ENCODE measurements around the gene REPS1.

Gene REPS1

GRCh38 chr6:138885156-138885819 lies 102.8 kb downstream of the REPS1 start:
- DNase-seq = no peak
- Histone ChIP-seq H3K4me3 (no peak overlapping the region), H3K9me3 (no peaks in the 10 kb centered on the region), H3K27me3 (no peaks in the 10 kb centered on the region), H3K36me3 (no peaks in the 10 kb centered on the region), H3K4me1 (no peaks in the 10 kb centered on the region), H3K27ac (no peak overlapping the region)
- intact Hi-C loops (cut with DNase I; ENCODE audit: low total_unique reads) = no loop called here
- TF ChIP-seq, protein P1, sequence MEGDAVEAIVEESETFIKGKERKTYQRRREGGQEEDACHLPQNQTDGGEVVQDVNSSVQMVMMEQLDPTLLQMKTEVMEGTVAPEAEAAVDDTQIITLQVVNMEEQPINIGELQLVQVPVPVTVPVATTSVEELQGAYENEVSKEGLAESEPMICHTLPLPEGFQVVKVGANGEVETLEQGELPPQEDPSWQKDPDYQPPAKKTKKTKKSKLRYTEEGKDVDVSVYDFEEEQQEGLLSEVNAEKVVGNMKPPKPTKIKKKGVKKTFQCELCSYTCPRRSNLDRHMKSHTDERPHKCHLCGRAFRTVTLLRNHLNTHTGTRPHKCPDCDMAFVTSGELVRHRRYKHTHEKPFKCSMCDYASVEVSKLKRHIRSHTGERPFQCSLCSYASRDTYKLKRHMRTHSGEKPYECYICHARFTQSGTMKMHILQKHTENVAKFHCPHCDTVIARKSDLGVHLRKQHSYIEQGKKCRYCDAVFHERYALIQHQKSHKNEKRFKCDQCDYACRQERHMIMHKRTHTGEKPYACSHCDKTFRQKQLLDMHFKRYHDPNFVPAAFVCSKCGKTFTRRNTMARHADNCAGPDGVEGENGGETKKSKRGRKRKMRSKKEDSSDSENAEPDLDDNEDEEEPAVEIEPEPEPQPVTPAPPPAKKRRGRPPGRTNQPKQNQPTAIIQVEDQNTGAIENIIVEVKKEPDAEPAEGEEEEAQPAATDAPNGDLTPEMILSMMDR (IDR thresholded peaks at IDR 0.05) = no peak

GRCh38 chr6:138882369-138883017 lies 105.6 kb downstream of the REPS1 start:
- Histone ChIP-seq H3K9me3 (no peaks in the 10 kb centered on the region), H3K4me3 (no peak overlapping the region), H3K4me1 (no peaks in the 10 kb centered on the region), H3K36me3 (no peaks in the 10 kb centered on the region), H3K27me3 (no peaks in the 10 kb centered on the region), H3K27ac (no peak overlapping the region)
- no peak for DNase-seq
- intact Hi-C loops (cut with DNase I; ENCODE audit: low total_unique reads) = no loop called here
- TF ChIP-seq, protein P1 (IDR thresholded peaks at IDR 0.05) = no peak

DNA sequence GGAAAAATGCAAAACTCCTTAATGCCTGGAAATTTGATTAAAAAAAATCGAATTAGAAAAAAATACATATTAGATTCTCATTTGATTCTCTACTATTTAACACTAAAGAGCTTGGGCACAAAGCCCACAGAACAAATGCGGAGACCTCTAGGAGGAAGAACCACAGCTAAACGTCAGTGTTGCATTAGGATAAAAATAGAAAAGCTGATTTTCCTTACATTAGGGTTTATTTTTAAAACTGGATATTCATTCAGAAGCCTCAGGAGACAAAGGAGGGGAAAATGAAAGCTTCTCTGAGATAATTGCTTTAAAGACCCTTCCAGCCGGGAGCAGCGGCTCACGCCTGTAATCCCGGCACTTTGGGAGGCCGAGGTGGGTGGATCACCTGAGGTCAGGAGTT lies 114.9 kb downstream of the REPS1 start:
- intact Hi-C loops (cut with DNase I; ENCODE audit: low total_unique reads) = no loop called here
- TF ChIP-seq, protein P1 (IDR thresholded peaks at IDR 0.05) = no peak
- no peak overlapping the region for H3K27ac ChIP-seq
- H3K36me3 ChIP-seq = no peaks in the 10 kb centered on the region
- H3K4me3 ChIP-seq = no peak overlapping the region
- DNase-seq = no peak
- peaks cover 0 to 12% (median 3%) of the 10 kb centered on the region in 4 donors for H3K4me1 ChIP-seq
- no peaks in the 10 kb centered on the region for H3K9me3 ChIP-seq
- H3K27me3 ChIP-seq = no peaks in the 10 kb centered on the region

DNA sequence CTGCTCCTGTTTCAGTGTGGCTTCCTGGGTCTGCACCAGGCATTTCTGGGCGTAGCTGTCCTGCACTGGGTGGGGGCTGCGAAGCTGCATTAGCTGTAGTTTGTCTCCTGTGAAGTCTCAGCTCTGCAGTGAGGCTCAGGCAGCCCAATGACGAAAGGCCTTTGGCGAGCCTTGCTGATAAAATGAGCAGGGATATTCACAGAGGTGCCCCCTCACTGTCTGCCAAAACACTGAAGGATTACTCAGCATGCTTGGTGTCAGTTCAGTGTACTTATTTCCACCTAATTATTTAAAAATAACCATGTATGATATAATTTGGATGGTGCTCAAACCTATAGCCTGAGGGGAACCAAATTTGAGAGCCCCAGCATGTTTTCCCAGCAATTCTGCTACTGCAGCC lies 118.7 kb downstream of the REPS1 start:
- TF ChIP-seq, protein P1 (IDR thresholded peaks at IDR 0.05) = no peak
- Histone ChIP-seq H3K36me3 (no peaks in the 10 kb centered on the region), H3K27me3 (no peaks in the 10 kb centered on the region), H3K4me1 (peaks cover 0 to 12% (median 4%) of the 10 kb centered on the region in 4 donors), H3K9me3 (no peaks in the 10 kb centered on the region), H3K4me3 (no peak overlapping the region), H3K27ac (no peak overlapping the region)
- intact Hi-C loops (cut with DNase I; ENCODE audit: low total_unique reads) = no loop called here
- DNase-seq = no peak

DNA sequence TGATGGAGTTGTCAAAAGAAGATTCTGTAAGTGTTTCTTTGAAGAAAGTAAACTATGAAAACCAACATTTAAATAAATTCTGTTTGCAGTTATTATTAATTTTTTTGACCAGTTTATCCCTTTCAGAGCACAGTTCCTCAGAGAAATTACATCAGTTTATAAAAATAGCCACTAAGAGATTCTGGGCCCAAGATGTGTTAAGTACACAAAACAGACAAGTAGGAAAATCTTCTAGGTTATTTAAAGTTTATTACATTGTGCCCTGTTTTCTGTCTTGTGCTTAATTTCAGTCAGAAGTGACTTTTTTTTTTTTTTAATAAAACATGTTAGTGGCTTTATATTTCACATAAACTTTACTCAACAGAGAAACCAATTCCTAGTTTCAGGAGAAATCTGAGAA lies 119.9 kb downstream of the REPS1 start:
- Histone ChIP-seq H3K36me3 (no peaks in the 10 kb centered on the region), H3K27me3 (no peaks in the 10 kb centered on the region), H3K27ac (no peak overlapping the region), H3K9me3 (no peaks in the 10 kb centered on the region), H3K4me1 (peaks cover 0 to 13% (median 6%) of the 10 kb centered on the region in 4 donors), H3K4me3 (no peak overlapping the region)
- TF ChIP-seq, protein P1 (IDR thresholded peaks at IDR 0.05) = no peak
- no peak for DNase-seq
- intact Hi-C loops (cut with DNase I; ENCODE audit: low total_unique reads) = no loop called here

Data from tibial artery (tissue), 4 donors.